ENCODE data around the gene MUCL3. TPM values are rescaled to one million over a fixed set of nuclear protein-coding genes. Genes with fewer than 3 reads are reported as not detected.

Gene MUCL3
- total RNA-seq (0.05 TPM), polyA plus RNA-seq (0.02 TPM)
- long read RNA-seq, donor 1, result 0 reads
- long read RNA-seq, donor 2, result 0 reads
- long read RNA-seq, donor 3, result 0 reads
- long read RNA-seq, donor 4, result 0 reads
- long read RNA-seq, donor 5, result 0 reads
- long read RNA-seq, donor 6, result 0 reads
- long read RNA-seq, donor 7, result 0 reads
- long read RNA-seq, donor 8, result 0 reads
- long read RNA-seq, donor 9, result 0 reads
- long read RNA-seq, donor 10, result 0 reads

DNA sequence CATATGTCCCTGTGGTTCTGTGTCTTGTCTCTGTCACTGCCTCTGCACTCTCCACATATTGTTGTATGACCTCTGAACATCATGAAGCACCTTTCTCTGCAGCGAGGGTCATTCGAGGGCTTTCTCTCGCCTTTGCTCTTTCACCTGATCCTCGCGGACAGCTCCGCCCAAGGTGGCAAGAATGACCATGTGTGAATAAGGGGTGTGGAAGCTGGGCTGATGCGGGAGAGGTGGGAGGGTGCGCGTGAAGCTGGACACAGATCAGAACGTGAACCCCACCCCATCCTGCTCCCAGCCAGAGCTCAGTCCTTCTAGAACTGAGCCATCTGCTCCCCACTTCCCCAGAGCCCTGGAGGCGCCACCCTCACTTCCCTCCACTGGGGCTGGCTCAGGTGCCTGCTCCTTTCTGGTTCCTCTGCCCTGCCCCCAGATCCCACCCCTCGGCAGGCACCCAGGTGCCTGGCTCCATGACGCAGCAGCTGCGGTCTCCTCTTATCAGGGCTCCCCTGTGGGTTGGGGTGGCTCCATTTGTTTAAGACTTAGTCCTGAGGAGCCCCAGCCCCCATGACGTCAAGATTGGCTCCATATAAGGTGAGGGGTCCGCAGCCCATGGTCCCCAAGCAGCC is at the start of gene MUCL3:
TSS of gene MUCL3 (plus strand) at position 613 of the 626 bp plus-strand sequence. CDS start 27 bp downstream, outside the sequence.
- Histone ChIP-seq H3K4me1 (ENCODE audit: control insufficient read depth in 2 of 2, insufficient read depth in 2 of 2, low read length in 2 of 2) (no peaks in the 10 kb centered on the region), H3K27ac (ENCODE audit: low read depth in 1 of 2, low read length in 1 of 2) (no peak within 1 kb of the TSS), H3K9me3 (ENCODE audit: control insufficient read depth in 2 of 2, insufficient read depth in 1 of 2, low read length in 1 of 2) (peaks cover 0 to 13% of the 10 kb centered on the region in 2 donors), H3K27me3 (ENCODE audit: control insufficient read depth in 2 of 2, insufficient read depth in 1 of 2, low read length in 1 of 2) (peaks cover 0 to 50% of the 10 kb centered on the region in 2 donors), H3K4me3 (ENCODE audit: low read length in 2 of 2) (no peak within 1 kb of the TSS), H3K36me3 (ENCODE audit: control insufficient read depth in 2 of 2, insufficient read depth in 2 of 2, low read length in 1 of 2) (no peaks in the 10 kb centered on the region)
- no peak for DNase-seq (ENCODE audit: low read depth in 6 of 9, low spot score in 9 of 9)
- WGBS, result 75% methylated on average over 16 of the region's 16 CpGs

- WGBS, result 94% methylated on average over 4 of the region's 4 CpGs
- no peak for DNase-seq (ENCODE audit: low read depth in 6 of 9, low spot score in 9 of 9)
- H3K27ac ChIP-seq (ENCODE audit: low read depth in 1 of 2, low read length in 1 of 2), result no peak overlapping the region
- peaks cover 5 to 44% of the 10 kb centered on the region in 2 donors for H3K4me1 ChIP-seq (ENCODE audit: control insufficient read depth in 2 of 2, insufficient read depth in 2 of 2, low read length in 2 of 2)
- peaks cover 47 to 65% of the 10 kb centered on the region in 2 donors for H3K36me3 ChIP-seq (ENCODE audit: control insufficient read depth in 2 of 2, insufficient read depth in 2 of 2, low read length in 1 of 2)
- peaks cover 0 to 15% of the 10 kb centered on the region in 2 donors for H3K27me3 ChIP-seq (ENCODE audit: control insufficient read depth in 2 of 2, insufficient read depth in 1 of 2, low read length in 1 of 2)
- no peaks in the 10 kb centered on the region for H3K9me3 ChIP-seq (ENCODE audit: control insufficient read depth in 2 of 2, insufficient read depth in 1 of 2, low read length in 1 of 2)
- H3K4me3 ChIP-seq (ENCODE audit: low read length in 2 of 2), result no peak overlapping the region
Observed at GRCh38 chr6:30891450-30891723, 49.4 kb upstream of the MUCL3 start.

GRCh38 chr6:30891816-30892538 is 48.8 kb upstream of the MUCL3 start:
- H3K27me3 ChIP-seq (ENCODE audit: control insufficient read depth in 2 of 2, insufficient read depth in 1 of 2, low read length in 1 of 2), result peaks cover 0 to 12% of the 10 kb centered on the region in 2 donors
- no peaks in the 10 kb centered on the region for H3K9me3 ChIP-seq (ENCODE audit: control insufficient read depth in 2 of 2, insufficient read depth in 1 of 2, low read length in 1 of 2)
- WGBS, result 89% methylated on average over 21 of the region's 21 CpGs
- DNase-seq (ENCODE audit: low read depth in 6 of 9, low spot score in 9 of 9), result no peak
- H3K4me3 ChIP-seq (ENCODE audit: low read length in 2 of 2), result no peak overlapping the region
- H3K36me3 ChIP-seq (ENCODE audit: control insufficient read depth in 2 of 2, insufficient read depth in 2 of 2, low read length in 1 of 2), result peaks cover 53 to 69% of the 10 kb centered on the region in 2 donors
- H3K4me1 ChIP-seq (ENCODE audit: control insufficient read depth in 2 of 2, insufficient read depth in 2 of 2, low read length in 2 of 2), result peaks cover 3 to 38% of the 10 kb centered on the region in 2 donors
- no peak overlapping the region for H3K27ac ChIP-seq (ENCODE audit: low read depth in 1 of 2, low read length in 1 of 2)

DNA sequence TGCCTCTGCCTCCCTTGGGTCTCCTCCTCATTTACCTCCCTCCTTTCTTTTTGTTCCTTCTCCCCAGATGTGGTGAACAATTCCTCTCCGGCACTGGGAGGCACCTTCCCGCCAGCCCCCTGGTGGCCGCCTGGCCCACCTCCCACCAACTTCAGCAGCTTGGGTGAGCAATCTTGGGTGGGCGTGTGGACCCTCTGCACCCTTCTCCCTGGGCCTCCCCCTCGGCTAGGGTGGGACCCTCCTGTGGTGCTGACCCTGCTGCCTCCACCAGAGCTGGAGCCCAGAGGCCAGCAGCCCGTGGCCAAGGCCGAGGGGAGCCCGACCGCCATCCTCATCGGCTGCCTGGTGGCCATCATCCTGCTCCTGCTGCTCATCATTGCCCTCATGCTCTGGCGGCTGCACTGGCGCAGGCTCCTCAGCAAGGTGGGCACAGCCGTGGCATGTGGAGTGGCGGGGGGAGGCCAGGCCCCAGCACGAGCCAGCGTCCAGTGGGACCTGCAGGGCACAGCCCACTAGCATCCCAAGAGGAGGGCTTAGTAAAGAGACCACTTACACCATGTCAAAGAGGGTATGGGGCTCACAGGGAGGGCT is 47.7 kb upstream of the MUCL3 start:
- DNase-seq (ENCODE audit: low read depth in 6 of 9, low spot score in 9 of 9), result no peak
- Histone ChIP-seq H3K4me1 (ENCODE audit: control insufficient read depth in 2 of 2, insufficient read depth in 2 of 2, low read length in 2 of 2) (peaks cover 3 to 38% of the 10 kb centered on the region in 2 donors), H3K27me3 (ENCODE audit: control insufficient read depth in 2 of 2, insufficient read depth in 1 of 2, low read length in 1 of 2) (peaks cover 0 to 12% of the 10 kb centered on the region in 2 donors), H3K27ac (ENCODE audit: low read depth in 1 of 2, low read length in 1 of 2) (no peak overlapping the region), H3K9me3 (ENCODE audit: control insufficient read depth in 2 of 2, insufficient read depth in 1 of 2, low read length in 1 of 2) (no peaks in the 10 kb centered on the region), H3K4me3 (ENCODE audit: low read length in 2 of 2) (no peak overlapping the region), H3K36me3 (ENCODE audit: control insufficient read depth in 2 of 2, insufficient read depth in 2 of 2, low read length in 1 of 2) (peaks cover 64 to 77% of the 10 kb centered on the region in 2 donors)
- WGBS, result 97% methylated on average over 16 of the region's 16 CpGs

- WGBS, result 97% methylated on average over 8 of the region's 8 CpGs
- peaks cover 69 to 80% of the 10 kb centered on the region in 2 donors for H3K36me3 ChIP-seq (ENCODE audit: control insufficient read depth in 2 of 2, insufficient read depth in 2 of 2, low read length in 1 of 2)
- peaks cover 0 to 12% of the 10 kb centered on the region in 2 donors for H3K27me3 ChIP-seq (ENCODE audit: control insufficient read depth in 2 of 2, insufficient read depth in 1 of 2, low read length in 1 of 2)
- H3K27ac ChIP-seq (ENCODE audit: low read depth in 1 of 2, low read length in 1 of 2), result no peak overlapping the region
- DNase-seq (ENCODE audit: low read depth in 6 of 9, low spot score in 9 of 9), result no peak
- peaks cover 3 to 36% of the 10 kb centered on the region in 2 donors for H3K4me1 ChIP-seq (ENCODE audit: control insufficient read depth in 2 of 2, insufficient read depth in 2 of 2, low read length in 2 of 2)
- H3K9me3 ChIP-seq (ENCODE audit: control insufficient read depth in 2 of 2, insufficient read depth in 1 of 2, low read length in 1 of 2), result no peaks in the 10 kb centered on the region
- no peak overlapping the region for H3K4me3 ChIP-seq (ENCODE audit: low read length in 2 of 2)
Observed at GRCh38 chr6:30893666-30894065, 47.1 kb upstream of the MUCL3 start.

DNA sequence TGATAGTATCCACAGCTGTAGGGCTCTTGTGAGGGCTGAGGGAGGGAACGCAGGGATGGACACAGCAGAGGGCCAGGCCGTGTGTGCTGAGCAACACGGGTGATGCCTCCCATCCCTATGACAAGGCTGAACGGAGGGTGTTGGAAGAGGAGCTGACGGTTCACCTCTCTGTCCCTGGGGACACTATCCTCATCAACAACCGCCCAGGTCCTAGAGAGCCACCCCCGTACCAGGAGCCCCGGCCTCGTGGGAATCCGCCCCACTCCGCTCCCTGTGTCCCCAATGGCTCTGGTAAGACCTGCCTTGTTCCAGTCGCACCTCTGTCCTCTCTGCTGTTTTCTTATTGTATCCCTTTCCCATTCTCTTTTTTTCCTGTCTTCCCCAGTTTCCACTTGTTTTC is 46.4 kb upstream of the MUCL3 start:
- no peak overlapping the region for H3K4me3 ChIP-seq (ENCODE audit: low read length in 2 of 2)
- peaks cover 69 to 76% of the 10 kb centered on the region in 2 donors for H3K36me3 ChIP-seq (ENCODE audit: control insufficient read depth in 2 of 2, insufficient read depth in 2 of 2, low read length in 1 of 2)
- DNase-seq (ENCODE audit: low read depth in 6 of 9, low spot score in 9 of 9), result no peak
- H3K4me1 ChIP-seq (ENCODE audit: control insufficient read depth in 2 of 2, insufficient read depth in 2 of 2, low read length in 2 of 2), result peaks cover 3 to 31% of the 10 kb centered on the region in 2 donors
- H3K9me3 ChIP-seq (ENCODE audit: control insufficient read depth in 2 of 2, insufficient read depth in 1 of 2, low read length in 1 of 2), result no peaks in the 10 kb centered on the region
- 94% methylated on average over 12 of the region's 12 CpGs for WGBS
- H3K27me3 ChIP-seq (ENCODE audit: control insufficient read depth in 2 of 2, insufficient read depth in 1 of 2, low read length in 1 of 2), result peaks cover 0 to 12% of the 10 kb centered on the region in 2 donors
- H3K27ac ChIP-seq (ENCODE audit: low read depth in 1 of 2, low read length in 1 of 2), result no peak overlapping the region

GRCh38 chr6:30894935-30895334 is 45.8 kb upstream of the MUCL3 start:
- Histone ChIP-seq H3K27ac (ENCODE audit: low read depth in 1 of 2, low read length in 1 of 2) (no peak overlapping the region), H3K4me1 (ENCODE audit: control insufficient read depth in 2 of 2, insufficient read depth in 2 of 2, low read length in 2 of 2) (peaks cover 2 to 26% of the 10 kb centered on the region in 2 donors), H3K27me3 (ENCODE audit: control insufficient read depth in 2 of 2, insufficient read depth in 1 of 2, low read length in 1 of 2) (peaks cover 0 to 12% of the 10 kb centered on the region in 2 donors), H3K36me3 (ENCODE audit: control insufficient read depth in 2 of 2, insufficient read depth in 2 of 2, low read length in 1 of 2) (peaks cover 70 to 71% of the 10 kb centered on the region in 2 donors), H3K4me3 (ENCODE audit: low read length in 2 of 2) (no peak overlapping the region), H3K9me3 (ENCODE audit: control insufficient read depth in 2 of 2, insufficient read depth in 1 of 2, low read length in 1 of 2) (no peaks in the 10 kb centered on the region)
- no peak for DNase-seq (ENCODE audit: low read depth in 6 of 9, low spot score in 9 of 9)
- WGBS, result 97% methylated on average over 3 of the region's 3 CpGs

DNA sequence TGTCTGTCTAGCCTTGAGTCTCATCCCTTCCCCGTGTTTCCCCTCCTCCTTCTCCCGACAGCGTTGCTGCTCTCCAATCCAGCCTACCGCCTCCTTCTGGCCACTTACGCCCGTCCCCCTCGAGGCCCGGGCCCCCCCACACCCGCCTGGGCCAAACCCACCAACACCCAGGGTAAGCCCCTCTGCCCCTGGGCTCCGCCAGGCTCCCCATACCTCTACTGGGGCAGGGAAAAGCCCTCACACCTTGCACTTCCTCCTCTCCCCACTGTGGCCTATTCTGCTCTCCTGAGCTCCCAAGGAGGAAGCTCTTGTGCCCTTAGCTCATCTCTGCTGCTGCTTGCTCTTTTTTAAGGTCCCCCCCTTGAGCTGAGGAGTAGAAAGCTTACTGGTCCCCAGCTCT is 45.4 kb upstream of the MUCL3 start:
- H3K36me3 ChIP-seq (ENCODE audit: control insufficient read depth in 2 of 2, insufficient read depth in 2 of 2, low read length in 1 of 2), result peaks cover 68 to 69% of the 10 kb centered on the region in 2 donors
- no peak for DNase-seq (ENCODE audit: low read depth in 6 of 9, low spot score in 9 of 9)

DNA sequence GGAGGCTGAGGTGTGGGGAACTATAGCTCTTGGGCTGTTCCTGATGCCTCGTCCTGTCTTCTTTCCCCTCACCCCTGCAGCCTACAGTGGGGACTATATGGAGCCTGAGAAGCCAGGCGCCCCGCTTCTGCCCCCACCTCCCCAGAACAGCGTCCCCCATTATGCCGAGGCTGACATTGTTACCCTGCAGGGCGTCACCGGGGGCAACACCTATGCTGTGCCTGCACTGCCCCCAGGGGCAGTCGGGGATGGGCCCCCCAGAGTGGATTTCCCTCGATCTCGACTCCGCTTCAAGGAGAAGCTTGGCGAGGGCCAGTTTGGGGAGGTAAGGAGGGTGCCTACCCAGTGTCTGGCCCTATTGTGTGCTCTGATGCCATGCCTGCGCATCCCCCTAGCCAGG is 44.2 kb upstream of the MUCL3 start:
- Histone ChIP-seq H3K4me3 (ENCODE audit: low read length in 2 of 2) (no peak overlapping the region), H3K4me1 (ENCODE audit: control insufficient read depth in 2 of 2, insufficient read depth in 2 of 2, low read length in 2 of 2) (peaks cover 0 to 13% of the 10 kb centered on the region in 2 donors), H3K9me3 (ENCODE audit: control insufficient read depth in 2 of 2, insufficient read depth in 1 of 2, low read length in 1 of 2) (no peaks in the 10 kb centered on the region), H3K36me3 (ENCODE audit: control insufficient read depth in 2 of 2, insufficient read depth in 2 of 2, low read length in 1 of 2) (peaks cover 60 to 66% of the 10 kb centered on the region in 2 donors), H3K27ac (ENCODE audit: low read depth in 1 of 2, low read length in 1 of 2) (no peak overlapping the region), H3K27me3 (ENCODE audit: control insufficient read depth in 2 of 2, insufficient read depth in 1 of 2, low read length in 1 of 2) (peaks cover 0 to 12% of the 10 kb centered on the region in 2 donors)
- DNase-seq (ENCODE audit: low read depth in 6 of 9, low spot score in 9 of 9), result no peak
- 98% methylated on average over 13 of the region's 13 CpGs for WGBS

More for the DNA sequence above, 45.4 kb upstream of the MUCL3 start:
- Histone ChIP-seq H3K4me1 (ENCODE audit: control insufficient read depth in 2 of 2, insufficient read depth in 2 of 2, low read length in 2 of 2) (peaks cover 0 to 22% of the 10 kb centered on the region in 2 donors), H3K27ac (ENCODE audit: low read depth in 1 of 2, low read length in 1 of 2) (peak overlapping the region in 1 of 2 donors; percentile 36), H3K4me3 (ENCODE audit: low read length in 2 of 2) (no peak overlapping the region), H3K9me3 (ENCODE audit: control insufficient read depth in 2 of 2, insufficient read depth in 1 of 2, low read length in 1 of 2) (no peaks in the 10 kb centered on the region), H3K27me3 (ENCODE audit: control insufficient read depth in 2 of 2, insufficient read depth in 1 of 2, low read length in 1 of 2) (peaks cover 0 to 12% of the 10 kb centered on the region in 2 donors)
- 91% methylated on average over 10 of the region's 10 CpGs for WGBS
